DOHH2 (cell line): ENCODE measurements around the gene BUD23.

Experiments
- H3F3A ChIP-seq: fragments of 200-600 bp; sonication (generic), shearing (Covaris generic); 2 replicates; pipeline ENCODE4 v1.6.0; 2016; ENCODE audit warnings: antibody characterized with exemption, mild to moderate bottlenecking; ENCODE audit not compliant: control insufficient read depth, insufficient read depth
- H3K27ac ChIP-seq: fragments of 200-600 bp; sonication (generic); 2 replicates; pipeline ENCODE4 v1.5.1; 2014; ENCODE audit warnings: low read depth, mild to moderate bottlenecking, low read length, moderate library complexity
- H3K27me3 ChIP-seq: fragments of 200-600 bp; sonication (generic); 2 replicates; pipeline ENCODE4 v1.6.1; 2014; ENCODE audit warnings: mild to moderate bottlenecking, low read length, mixed read lengths; ENCODE audit not compliant: control insufficient read depth
- H3K36me3 ChIP-seq: fragments of 200-600 bp; sonication (generic); 2 replicates; pipeline ENCODE4 v1.6.1; 2014; ENCODE audit warnings: mild to moderate bottlenecking, low read length, moderate library complexity, mixed read lengths; ENCODE audit not compliant: control insufficient read depth
- H3K4me1 ChIP-seq: fragments of 200-600 bp; sonication (generic); 2 replicates; pipeline ENCODE4 v1.6.1; 2014; ENCODE audit warnings: mild to moderate bottlenecking, low read length, mixed read lengths; ENCODE audit not compliant: control insufficient read depth
- H3K4me2 ChIP-seq: fragments of 200-600 bp; sonication (generic); 2 replicates; pipeline ENCODE4 v1.6.0; 2014; ENCODE audit warnings: mild to moderate bottlenecking, low read length, moderate library complexity
- H3K4me3 ChIP-seq: fragments of 200-600 bp; sonication (generic); 2 replicates; pipeline ENCODE4 v1.5.1; 2014; ENCODE audit warnings: mild to moderate bottlenecking, low read length, mixed read lengths
- H3K79me2 ChIP-seq: fragments of 200-600 bp; sonication (generic); 2 replicates; pipeline ENCODE4 v1.6.1; 2014; ENCODE audit warnings: mild to moderate bottlenecking, low read length, mixed read lengths; ENCODE audit not compliant: control insufficient read depth
- H3K9me2 ChIP-seq: fragments of 200-600 bp; sonication (generic); replicated peaks from 2 replicates; pipeline ENCODE4 v1.6.1; 2014; ENCODE audit warnings: mild to moderate bottlenecking, low read length, mixed read lengths; ENCODE audit not compliant: control insufficient read depth
- H3K9me3 ChIP-seq: fragments of 200-600 bp; sonication (generic); 2 replicates; pipeline ENCODE4 v1.6.1; 2014; ENCODE audit warnings: antibody characterized with exemption, low read length, mixed read lengths; ENCODE audit not compliant: control insufficient read depth, insufficient read depth
- H4K20me1 ChIP-seq: fragments of 200-600 bp; sonication (generic); 2 replicates; pipeline ENCODE4 v1.6.0; 2014; ENCODE audit warnings: low read depth, mild to moderate bottlenecking, antibody characterized with exemption, low read length, moderate library complexity; ENCODE audit not compliant: control insufficient read depth, insufficient read depth
- CTCF ChIP-seq: fragments of 200-600 bp; sonication (generic); IDR thresholded peaks from one replicate; pipeline ENCODE4 v1.5.1; 2014; ENCODE audit warnings: antibody characterized with exemption, mild to moderate bottlenecking, low read depth, low read length; ENCODE audit not compliant: poor library complexity, severe bottlenecking
- EZH2phosphoT487 ChIP-seq: fragments of 200-600 bp; sonication (generic); IDR thresholded peaks from 2 replicates; pipeline ENCODE4 v1.6.1; 2017; ENCODE audit warnings: borderline replicate concordance, mild to moderate bottlenecking, antibody characterized with exemption, low read length, moderate library complexity, mixed read lengths

BUD23 gene

GRCh38 chr7:73742753-73743641 lies 59.6 kb downstream of the BUD23 start:
- H3K4me3 ChIP-seq: no peak overlapping the region
- no peaks in the 10 kb centered on the region for H4K20me1 ChIP-seq
- H3K36me3 ChIP-seq: peaks cover 3% of the 10 kb centered on the region; the same call in 1 of the 2 replicates
- H3K27ac ChIP-seq: no peak overlapping the region
- H3K27me3 ChIP-seq: no peaks in the 10 kb centered on the region
- H3K4me1 ChIP-seq: peaks cover 12% of the 10 kb centered on the region
- no peaks in the 10 kb centered on the region for H3K9me3 ChIP-seq
- peaks cover 3% of the 10 kb centered on the region for H3F3A ChIP-seq
- no peak for TF ChIP-seq CTCF
- no peak for TF ChIP-seq EZH2phosphoT487
- no peak overlapping the region for H3K4me2 ChIP-seq
- peaks cover 12% of the 10 kb centered on the region for H3K79me2 ChIP-seq
- no peaks in the 10 kb centered on the region for H3K9me2 ChIP-seq

- 0 out of 2 replicates have a peak, but pooled peaks cover 4% of the 10 kb centered on the region for H4K20me1 ChIP-seq
- TF ChIP-seq CTCF (no peak), EZH2phosphoT487 (no peak)
- H3K36me3 ChIP-seq: no peaks in the 10 kb centered on the region
- no peaks in the 10 kb centered on the region for H3K27me3 ChIP-seq
- H3F3A ChIP-seq: no peaks in the 10 kb centered on the region
- H3K4me1 ChIP-seq: peaks cover 4% of the 10 kb centered on the region; the same call in 1 of the 2 replicates
- no peaks in the 10 kb centered on the region for H3K9me2 ChIP-seq
- no peak overlapping the region for H3K4me2 ChIP-seq
- no peak overlapping the region for H3K4me3 ChIP-seq
- H3K79me2 ChIP-seq: no peaks in the 10 kb centered on the region
- no peak overlapping the region for H3K27ac ChIP-seq
- no peaks in the 10 kb centered on the region for H3K9me3 ChIP-seq
Measured at GRCh38 chr7:73746378-73746777, 63.0 kb downstream of the BUD23 start.
